ENCODE data around the gene SLC25A47. TPM values are rescaled to one million over a fixed set of nuclear protein-coding genes. Genes with fewer than 3 reads are reported as not detected.

SLC25A47 gene
- total and polyA plus RNA-seq, 4 donors = 23.7 to 469 (median 291) TPM

GRCh38 chr14:100340423-100340813 lies 17.3 kb downstream of the SLC25A47 start:
- 88% methylated on average over 6 of the region's 6 CpGs for WGBS
- Histone ChIP-seq H3K27me3 (ENCODE audit: control insufficient read depth in 4 of 4, insufficient read depth in 4 of 4, low read length in 3 of 4) (no peaks in the 10 kb centered on the region), H3K36me3 (ENCODE audit: control insufficient read depth in 4 of 4, insufficient read depth in 3 of 4, low read depth in 1 of 4, low read length in 3 of 4) (peaks cover 6 to 24% (median 8%) of the 10 kb centered on the region in 4 donors), H3K4me1 (ENCODE audit: control insufficient read depth in 4 of 4, insufficient read depth in 4 of 4, low read length in 3 of 4) (peaks cover 0 to 6% (median 3%) of the 10 kb centered on the region in 4 donors), H3K9me3 (ENCODE audit: control insufficient read depth in 4 of 4, low read length in 3 of 4) (no peaks in the 10 kb centered on the region), H3K9ac (ENCODE audit: low read depth in 1 of 2, low read length in 2 of 2) (no peak overlapping the region), H3K27ac (ENCODE audit: low read depth in 1 of 2, low read length in 2 of 2) (peak overlapping the region; percentile 51 to 78), H3K4me3 (ENCODE audit: low read depth in 1 of 3, low read length in 3 of 3) (no peak overlapping the region)
- DNase-seq (ENCODE audit: low spot score) = no peak
- TF ChIP-seq NR2F2 (IDR thresholded peaks at IDR 0.05) (no peak), ZBTB33 (IDR thresholded peaks at IDR 0.05) (no peak), TAF1 (conservative IDR thresholded peaks at IDR 0.05) (no peak), JUND (IDR thresholded peaks at IDR 0.05) (no peak)

- Histone ChIP-seq H3K27me3 (ENCODE audit: control insufficient read depth in 4 of 4, insufficient read depth in 4 of 4, low read length in 3 of 4) (no peaks in the 10 kb centered on the region), H3K4me3 (ENCODE audit: low read depth in 1 of 3, low read length in 3 of 3) (no peak overlapping the region), H3K36me3 (ENCODE audit: control insufficient read depth in 4 of 4, insufficient read depth in 3 of 4, low read depth in 1 of 4, low read length in 3 of 4) (peaks cover 6 to 29% (median 8%) of the 10 kb centered on the region in 4 donors), H3K9me3 (ENCODE audit: control insufficient read depth in 4 of 4, low read length in 3 of 4) (no peaks in the 10 kb centered on the region), H3K4me1 (ENCODE audit: control insufficient read depth in 4 of 4, insufficient read depth in 4 of 4, low read length in 3 of 4) (peaks cover 0 to 6% (median 3%) of the 10 kb centered on the region in 4 donors), H3K9ac (ENCODE audit: low read depth in 1 of 2, low read length in 2 of 2) (no peak overlapping the region), H3K27ac (ENCODE audit: low read depth in 1 of 2, low read length in 2 of 2) (peak overlapping the region; percentile 66 to 78)
- WGBS = 68% methylated on average over 8 of the region's 8 CpGs
- TF ChIP-seq SP1 (IDR thresholded peaks at IDR 0.05) (peak; percentile 28), CTCF (IDR thresholded peaks at IDR 0.05; ENCODE audit: low read depth, low read length, missing input control) (no peak), FOXA2 (IDR thresholded peaks at IDR 0.05) (no peak), HNF4A (conservative IDR thresholded peaks at IDR 0.05) (no peak), REST (IDR thresholded peaks at IDR 0.05) (no peak), FOXA1 (IDR thresholded peaks at IDR 0.05) (no peak), NR2F2 (IDR thresholded peaks at IDR 0.05) (no peak), YY1 (IDR thresholded peaks at IDR 0.05) (no peak), GABPA (IDR thresholded peaks at IDR 0.05 in 1 of 2, conservative IDR thresholded peaks at IDR 0.05 in 1 of 2) (no peak), RAD21 (IDR thresholded peaks at IDR 0.05) (peak in 1 of 2 donors; percentile 15), RXRA (IDR thresholded peaks at IDR 0.05) (peak in 1 of 2 donors; percentile 55), HNF4G (IDR thresholded peaks at IDR 0.05) (no peak), TAF1 (conservative IDR thresholded peaks at IDR 0.05) (no peak), MAX (IDR thresholded peaks at IDR 0.05) (no peak), EGR1 (IDR thresholded peaks at IDR 0.05; ENCODE audit: low read depth in 2 of 2) (no peak), ZBTB33 (IDR thresholded peaks at IDR 0.05) (no peak), ATF3 (IDR thresholded peaks at IDR 0.05) (no peak), JUND (IDR thresholded peaks at IDR 0.05) (peak; percentile 70 to 79)
- DNase-seq (ENCODE audit: low spot score) = no peak
Measured at GRCh38 chr14:100341301-100342031, 18.3 kb downstream of the SLC25A47 start.
